GM10248 (cell line): Measurements from ENCODE around the gene EFTUD2.

Experiments used
- CTCF ChIA-PET: fragments of 300-600 bp; sonication (Branson Sonifier 250); formaldehyde crosslinking; extraction: SDS; loops from one replicate; lab custom pipeline; 2021; ENCODE audit warnings: antibody characterized with exemption; lab: Yijun Ruan, JAX
- POLR2A ChIA-PET: fragments of 350-650 bp; sonication (Branson Sonifier 250); formaldehyde crosslinking; extraction: SDS; loops from one replicate; lab custom pipeline; 2020; ENCODE audit warnings: antibody characterized with exemption; lab: Yijun Ruan, JAX
- DNase-seq: peaks from one replicate; pipeline ENCODE4 v3.0.0; 2012; ENCODE audit errors: extremely low spot score
- CTCF ChIP-seq: IDR thresholded peaks from 2 replicates; pipeline ENCODE4 v1.5.1; 2012; ENCODE audit warnings: mild to moderate bottlenecking, low read depth; ENCODE audit errors: extremely low read depth, missing control alignments, control extremely low read depth

The EFTUD2 gene

DNA sequence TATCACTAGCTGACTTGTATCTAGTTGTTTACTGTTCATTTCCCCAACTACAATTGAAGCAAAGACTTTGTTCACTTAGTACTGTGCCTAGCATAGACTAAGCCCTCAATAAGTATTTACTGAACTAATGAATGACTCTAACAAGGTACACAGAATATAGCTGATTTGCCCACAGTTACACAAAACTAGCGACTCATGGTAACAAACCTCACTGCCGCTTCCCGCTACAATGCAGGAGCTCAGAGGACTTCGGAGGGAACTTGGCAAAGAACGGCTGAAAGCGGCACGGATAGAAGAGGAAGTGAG, 524 bp downstream of the EFTUD2 start:
- no peak for DNase-seq
- POLR2A ChIA-PET = interaction anchor here (1.0 to 1.9 kb wide), 2 partner anchors 9 to 251 kb away, joined by 3 to 7 read pairs; no protein-coding TSS in a partner anchor
- CTCF ChIA-PET = interaction anchor here (0.8 to 2.6 kb wide), 8 partner anchors 8 to 237 kb away, joined by 3 to 10 read pairs (median 4); partner anchors contain the start of gene ACBD4
- no peak for TF ChIP-seq CTCF

GRCh38 chr17:44894642-44895041, 4.6 kb downstream of the EFTUD2 start:
- no peak for DNase-seq
- POLR2A ChIA-PET = no interaction called here
- no peak for TF ChIP-seq CTCF
- CTCF ChIA-PET = interaction anchor here (1.1 to 2.9 kb wide), 8 partner anchors 9 to 255 kb away, joined by 3 to 10 read pairs (median 6); partner anchors contain the start of gene ACBD4

- DNase-seq = no peak
- CTCF ChIA-PET = interaction anchor here (1.6 kb wide), 1 partner anchor 21 kb away, joined by 3 read pairs; no protein-coding TSS in a partner anchor
- TF ChIP-seq CTCF = no peak
- POLR2A ChIA-PET = no interaction called here
These were observed 7.0 kb downstream of the EFTUD2 start for GRCh38 chr17:44892250-44892649.

DNA sequence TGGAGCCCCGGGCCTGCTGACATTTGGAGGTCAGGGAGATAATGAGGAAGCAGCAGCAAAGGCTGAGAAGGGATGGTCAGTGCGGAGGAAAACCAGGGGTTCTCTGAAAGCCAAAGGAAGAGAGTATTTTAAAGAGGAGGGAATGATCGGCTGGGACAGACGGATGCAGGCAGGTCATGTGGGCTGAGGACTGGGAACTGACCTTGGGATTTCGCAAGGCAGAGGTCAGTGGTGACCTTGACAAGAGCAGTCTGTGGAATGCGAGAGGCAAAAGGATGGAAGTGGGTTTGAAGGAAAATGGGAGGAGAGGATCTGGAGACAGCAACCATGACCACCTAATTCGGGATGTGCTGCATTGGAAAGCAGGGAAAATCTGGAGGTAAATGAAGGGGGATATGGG, 10.2 kb downstream of the EFTUD2 start:
- ChIA-PET CTCF (interaction anchor here (1.0 to 1.4 kb wide), 3 partner anchors 11 to 113 kb away, joined by 3 to 4 read pairs (median 3); partner anchors contain the start of gene EFTUD2), POLR2A (interaction anchor here (0.8 kb wide), 1 partner anchor 10 kb away, joined by 3 read pairs; the partner anchor contains the start of gene EFTUD2)
- no peak for DNase-seq

GRCh38 chr17:44887971-44888954, 11.0 kb downstream of the EFTUD2 start:
- CTCF ChIA-PET = interaction anchor here (1.7 to 5.1 kb wide), 2 partner anchors 24 to 211 kb away, joined by 4 to 23 read pairs; no protein-coding TSS in a partner anchor
- no peak for DNase-seq
- POLR2A ChIA-PET = no interaction called here
- no peak for TF ChIP-seq CTCF

More for the DNA sequence above, 10.2 kb downstream of the EFTUD2 start:
- no peak for TF ChIP-seq CTCF

DNA sequence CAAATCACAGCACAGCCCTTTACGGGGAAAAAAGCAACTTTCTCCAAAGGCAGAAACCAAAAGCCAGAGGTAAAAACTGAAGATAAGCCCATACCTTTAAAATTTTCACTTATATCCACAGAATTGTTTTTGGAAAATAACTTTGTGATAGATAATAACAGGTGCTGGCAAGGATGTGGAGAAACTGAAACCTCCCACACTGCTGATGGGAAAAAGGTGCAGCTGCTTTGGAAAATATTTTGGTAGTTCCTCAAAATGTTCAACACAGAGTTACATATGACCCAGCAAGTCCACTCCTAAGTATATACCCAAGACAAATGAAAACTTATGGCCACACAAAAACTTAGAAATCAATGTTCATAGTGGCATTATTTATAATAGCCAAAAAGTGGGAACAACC, 12.2 kb downstream of the EFTUD2 start:
- ChIA-PET POLR2A (no interaction called here), CTCF (interaction anchor here (1.7 to 5.1 kb wide), 2 partner anchors 22 to 213 kb away, joined by 4 to 23 read pairs; no protein-coding TSS in a partner anchor)
- no peak for DNase-seq
- TF ChIP-seq CTCF = no peak
